Liver (tissue), 9 donors: Measurements from ENCODE around the gene GSE1. TPM values are rescaled to one million over a fixed set of nuclear protein-coding genes. Genes with fewer than 3 reads are reported as not detected.

Experiments
- DNase-seq: peaks from one replicate; pipeline ENCODE4 v3.0.0-alpha.2; 2017; ENCODE audit warnings: low spot score
- H3K27ac ChIP-seq, 2 donors: one replicate each; pipeline ENCODE4 v1.7.0; 2013; ENCODE audit warnings: inconsistent platforms in 2 of 2, low read length in 2 of 2, control low read depth in 1 of 2, low read depth in 1 of 2, mild to moderate bottlenecking in 1 of 2
- H3K27me3 ChIP-seq, 4 donors: one replicate each; pipeline versions ENCODE4 v1.6.1 to v1.7.0; 2013; ENCODE audit warnings: low read length in 3 of 4, inconsistent platforms in 1 of 4, mild to moderate bottlenecking in 1 of 4, moderate library complexity in 1 of 4; ENCODE audit not compliant: control insufficient read depth in 4 of 4, insufficient read depth in 4 of 4
- H3K36me3 ChIP-seq, 4 donors: one replicate each; pipeline versions ENCODE4 v1.6.1 to v1.7.0; 2013; ENCODE audit warnings: low read length in 3 of 4, mild to moderate bottlenecking in 3 of 4, low read depth in 1 of 4, moderate library complexity in 1 of 4; ENCODE audit not compliant: control insufficient read depth in 4 of 4, insufficient read depth in 3 of 4
- H3K4me1 ChIP-seq, 4 donors: one replicate each; pipeline versions ENCODE4 v1.6.1 to v1.7.0; 2013; ENCODE audit warnings: low read length in 3 of 4, mild to moderate bottlenecking in 3 of 4, moderate library complexity in 1 of 4; ENCODE audit not compliant: control insufficient read depth in 4 of 4, insufficient read depth in 4 of 4
- H3K4me3 ChIP-seq, 3 donors: one replicate each; pipeline versions ENCODE4 v1.6.1 to v1.7.0; 2013; ENCODE audit warnings: low read length in 3 of 3, control low read depth in 1 of 3, low read depth in 1 of 3, mild to moderate bottlenecking in 1 of 3
- H3K9ac ChIP-seq, 2 donors: one replicate each; pipeline ENCODE4 v1.7.0; 2013; ENCODE audit warnings: low read length in 2 of 2, mild to moderate bottlenecking in 2 of 2, moderate library complexity in 2 of 2, control low read depth in 1 of 2, low read depth in 1 of 2
- H3K9me3 ChIP-seq, 4 donors: one replicate each; pipeline versions ENCODE4 v1.6.1 to v1.7.0; 2013; ENCODE audit warnings: low read length in 3 of 4; ENCODE audit not compliant: control insufficient read depth in 4 of 4
- CTCF ChIP-seq: fragments of 150-350 bp; IDR thresholded peaks from 2 replicates; pipeline ENCODE4 v1.5.1; 2017; ENCODE audit warnings: improper control_type of control experiment, low read depth, low read length; ENCODE audit not compliant: missing input control
- EGR1 ChIP-seq, 2 donors: IDR thresholded peaks; 2 replicates each; pipeline ENCODE4 v1.6.1; 2016 to 2018; ENCODE audit warnings: antibody characterized with exemption in 2 of 2, low read depth in 2 of 2
- FOXA1 ChIP-seq: IDR thresholded peaks from 2 replicates; pipeline ENCODE4 v1.6.1; 2016; ENCODE audit warnings: antibody characterized with exemption
- FOXA2 ChIP-seq: IDR thresholded peaks from 2 replicates; pipeline ENCODE4 v1.6.1; 2016; ENCODE audit warnings: antibody characterized with exemption
- GABPA ChIP-seq, 2 donors: IDR thresholded peaks in 1 of 2; conservative IDR thresholded peaks in 1 of 2; 2 replicates each; pipeline ENCODE4 v1.6.1; 2016; ENCODE audit warnings: antibody characterized with exemption in 2 of 2, mild to moderate bottlenecking in 1 of 2, moderate library complexity in 1 of 2
- HNF4A ChIP-seq, 2 donors: conservative IDR thresholded peaks; 2 replicates each; pipeline ENCODE4 v1.6.1; 2016; ENCODE audit warnings: antibody characterized with exemption in 2 of 2, mild to moderate bottlenecking in 2 of 2
- HNF4G ChIP-seq: IDR thresholded peaks from 2 replicates; pipeline ENCODE4 v1.6.1; 2016; ENCODE audit warnings: antibody characterized with exemption
- JUND ChIP-seq, 2 donors: IDR thresholded peaks; 2 replicates each; pipeline ENCODE4 v1.6.1; 2016; ENCODE audit warnings: antibody characterized with exemption in 2 of 2
- MAX ChIP-seq: IDR thresholded peaks from 2 replicates; pipeline ENCODE4 v1.6.1; 2016; ENCODE audit warnings: antibody characterized with exemption
- NR2F2 ChIP-seq: IDR thresholded peaks from 2 replicates; pipeline ENCODE4 v1.6.1; 2016; ENCODE audit warnings: antibody characterized with exemption
- REST ChIP-seq: IDR thresholded peaks from 2 replicates; pipeline ENCODE4 v1.6.1; 2016; ENCODE audit warnings: antibody characterized with exemption, mild to moderate bottlenecking
- RXRA ChIP-seq, 2 donors: IDR thresholded peaks; 2 replicates each; pipeline ENCODE4 v1.6.1; 2017 to 2018; ENCODE audit warnings: antibody characterized with exemption in 2 of 2, mild to moderate bottlenecking in 1 of 2
- SP1 ChIP-seq: IDR thresholded peaks from 2 replicates; pipeline ENCODE4 v1.6.1; 2018; ENCODE audit warnings: antibody characterized with exemption, mild to moderate bottlenecking
- TAF1 ChIP-seq: conservative IDR thresholded peaks from 2 replicates; pipeline ENCODE4 v1.6.1; 2016; ENCODE audit warnings: antibody characterized with exemption, mild to moderate bottlenecking
- YY1 ChIP-seq: IDR thresholded peaks from 2 replicates; pipeline ENCODE4 v1.6.1; 2016; ENCODE audit warnings: antibody characterized with exemption, mild to moderate bottlenecking
- ZBTB33 ChIP-seq: IDR thresholded peaks from 2 replicates; pipeline ENCODE4 v1.6.1; 2016; ENCODE audit warnings: antibody characterized with exemption
- WGBS: extraction: QIAGEN DNeasy Blood & Tissue Kit; methylation state at CpG from one replicate; pipeline ENCODE4 v1.1.7; 2013; 5-methylcytosine and 5-hydroxymethylcytosine counted together
- polyA plus RNA-seq, 2 donors: library from polyadenylated mRNA; stranded (reverse) in 1 of 2; unstranded in 1 of 2; fragments of 200-250 nt in 1 of 2; fragments of >200 nt in 1 of 2; fragmentation: Nextera tagmentation in 1 of 2; extraction: Ambion mirVana in 1 of 2; gene quantifications; one replicate each; pipeline versions ENCODE4 v1.2.1 to v1.2.3, GENCODE V29; 2013 to 2015
- total RNA-seq, 2 donors: library from RNA; depleted of rRNA; stranded (reverse); fragments of >200 nt; gene quantifications; one replicate each; pipeline ENCODE4 v1.2.3, GENCODE V29; 2014
- donor health status: healthy.
- donor health status: healthy.
- donor health status: healthy.
- donor health status: healthy.
- donor health status: healthy.

Gene GSE1
- total and polyA plus RNA-seq, 4 donors, result 9.9 to 37.7 (median 25.2) TPM

- no peaks in the 10 kb centered on the region for H3K36me3 ChIP-seq
- H3K9ac ChIP-seq, result no peak overlapping the region
- peaks cover 3 to 9% (median 5%) of the 10 kb centered on the region in 4 donors for H3K4me1 ChIP-seq
- TF ChIP-seq TAF1 (no peak), EGR1 (IDR thresholded peaks at IDR 0.05; ENCODE audit: low read depth in 2 of 2) (no peak), SP1 (no peak), MAX (no peak), JUND (IDR thresholded peaks at IDR 0.05) (no peak), FOXA2 (no peak), GABPA (IDR thresholded peaks at IDR 0.05 in 1 of 2, conservative IDR thresholded peaks at IDR 0.05 in 1 of 2) (no peak), YY1 (no peak), HNF4G (no peak), NR2F2 (no peak), HNF4A (conservative IDR thresholded peaks at IDR 0.05) (no peak), RXRA (IDR thresholded peaks at IDR 0.05) (no peak), CTCF (no peak), ZBTB33 (no peak), REST (no peak), FOXA1 (no peak)
- H3K4me3 ChIP-seq, result no peak overlapping the region
- DNase-seq, result no peak
- no peak overlapping the region for H3K27ac ChIP-seq
- WGBS, result 39% methylated on average over 7 of the region's 7 CpGs
- no peaks in the 10 kb centered on the region for H3K27me3 ChIP-seq
- H3K9me3 ChIP-seq, result no peaks in the 10 kb centered on the region
Measured at GRCh38 chr16:85690469-85691064, 77.4 kb downstream of the GSE1 start.
